HG03060 (cell line): ENCODE measurements around the gene NUDT4B.
"Not testable (repeated sequence)": the region's sequence is repeated elsewhere in the genome, so short reads cannot be mapped to it uniquely, and the experiment has no call there.

Source experiments
- ATAC-seq: cut with Tn5 transposase; IDR thresholded peaks from one replicate; pipeline ENCODE4 v1.9.1; 2021; ENCODE audit warnings: low read depth, moderate number of reproducible peaks; ENCODE audit not compliant: unreplicated experiment

Gene NUDT4B

DNA sequence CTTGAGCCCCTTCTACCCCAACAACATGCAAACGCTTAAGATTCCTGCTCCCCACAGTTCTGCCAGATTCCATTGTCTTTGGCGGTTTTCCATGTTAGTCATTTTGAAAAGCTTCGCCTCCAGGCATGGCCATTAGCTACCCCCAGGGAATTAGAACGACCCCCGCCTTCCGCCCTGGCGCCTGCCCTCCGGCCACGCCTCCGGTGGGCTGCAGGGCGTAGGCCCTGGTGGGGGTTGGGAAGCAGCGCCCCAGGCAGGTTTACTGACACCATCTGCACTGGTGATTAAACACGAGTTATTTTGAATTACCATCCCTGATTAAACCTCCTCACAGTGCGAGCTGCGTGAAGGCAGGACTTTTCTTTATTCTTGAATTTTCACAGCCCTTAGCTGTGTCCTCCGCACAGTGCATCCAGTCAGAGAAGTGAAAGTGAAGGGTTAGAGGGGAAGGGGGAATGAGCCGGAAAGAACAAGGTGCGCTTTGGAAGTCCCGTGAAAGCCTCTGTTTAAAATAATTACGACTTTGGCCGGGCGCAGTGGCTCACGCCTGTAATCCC, 43.0 kb downstream of the NUDT4B start:
- not testable (repeated sequence) for ATAC-seq

DNA sequence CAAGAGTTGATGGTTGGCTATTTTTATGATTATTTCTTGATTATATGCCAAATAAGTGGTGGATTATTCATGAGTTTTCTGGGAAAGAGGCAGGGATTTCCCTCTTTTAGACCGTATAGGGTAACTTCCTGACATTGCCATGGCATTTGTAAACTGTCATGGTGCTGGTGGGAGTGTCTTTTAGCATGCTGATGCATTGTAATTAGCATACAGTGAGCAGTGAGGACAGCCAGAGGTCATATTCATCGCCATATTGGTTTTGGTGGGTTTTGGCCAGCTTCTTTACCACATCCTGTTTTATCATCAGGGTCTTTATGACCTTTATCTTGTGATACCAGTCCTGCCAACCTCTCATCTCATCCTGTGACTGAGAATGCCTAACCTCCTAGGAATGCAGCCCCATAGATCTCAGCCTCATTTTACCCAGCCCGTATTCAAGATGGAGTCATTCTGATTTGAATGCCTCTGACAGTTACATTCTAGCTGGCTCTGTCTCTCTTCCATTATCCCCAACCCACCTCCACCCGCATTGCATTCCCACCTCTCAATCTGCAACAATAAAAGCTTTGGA, 45.3 kb downstream of the NUDT4B start:
- ATAC-seq = not testable (repeated sequence)
